Ecto neural progenitor cell (in vitro differentiated cells): ENCODE measurements around the gene CBR4.
"Not testable (repeated sequence)": the region's sequence is repeated elsewhere in the genome, so short reads cannot be mapped to it uniquely, and the experiment has no call there.

ENCODE experiments used
- DNase-seq: peaks from one replicate; pipeline ENCODE4 v3.0.0-alpha.2; 2018; ENCODE audit warnings: low spot score

Gene CBR4

DNA sequence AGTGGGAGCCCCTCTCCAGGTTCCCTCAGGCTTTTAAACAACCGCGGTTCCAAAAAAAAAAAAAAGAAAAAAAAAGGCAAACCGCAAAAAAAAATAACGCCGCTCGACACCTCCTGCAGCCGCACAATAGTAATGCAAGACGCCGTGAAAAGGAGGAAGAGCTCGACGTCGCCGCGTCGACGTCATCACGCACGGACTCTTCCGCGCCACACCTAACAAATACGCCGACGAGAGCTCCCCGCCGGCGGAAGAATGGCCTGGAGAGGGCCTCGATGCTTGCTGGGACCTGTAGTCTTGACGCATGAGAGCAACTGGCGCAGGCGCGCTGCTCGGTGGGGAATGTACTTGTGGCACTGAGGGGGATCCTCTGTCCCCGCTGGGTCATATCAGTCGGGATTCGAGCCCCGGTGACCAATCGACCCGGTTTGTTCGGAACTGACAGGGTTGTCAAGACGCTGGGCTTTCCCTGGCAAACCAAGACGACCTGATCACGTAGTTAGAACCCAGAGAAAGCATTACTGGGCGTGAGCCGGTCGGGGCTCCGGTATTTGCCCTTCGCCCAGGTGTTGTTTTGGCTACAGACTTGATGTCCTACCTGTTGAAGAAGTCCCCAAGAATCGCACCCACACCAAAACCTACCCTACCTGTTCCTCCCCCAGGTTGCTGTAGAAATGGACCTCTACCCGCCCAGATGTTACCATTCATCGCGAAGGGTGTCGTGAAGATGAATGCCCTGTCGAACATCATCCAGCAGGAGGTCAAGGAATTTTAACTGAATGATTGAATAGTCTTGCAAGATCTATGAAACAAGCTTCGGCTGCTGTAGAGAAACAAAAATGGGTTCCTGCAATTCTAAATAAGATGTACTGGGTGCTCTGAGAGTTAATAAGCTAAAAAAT is at the start of gene CBR4:
Gene CBR4, minus strand, starts transcription at position 131 of the 899 bp plus-strand sequence. CDS start 166 bp downstream, outside the sequence.
- DNase-seq = peak; percentile 97

DNA sequence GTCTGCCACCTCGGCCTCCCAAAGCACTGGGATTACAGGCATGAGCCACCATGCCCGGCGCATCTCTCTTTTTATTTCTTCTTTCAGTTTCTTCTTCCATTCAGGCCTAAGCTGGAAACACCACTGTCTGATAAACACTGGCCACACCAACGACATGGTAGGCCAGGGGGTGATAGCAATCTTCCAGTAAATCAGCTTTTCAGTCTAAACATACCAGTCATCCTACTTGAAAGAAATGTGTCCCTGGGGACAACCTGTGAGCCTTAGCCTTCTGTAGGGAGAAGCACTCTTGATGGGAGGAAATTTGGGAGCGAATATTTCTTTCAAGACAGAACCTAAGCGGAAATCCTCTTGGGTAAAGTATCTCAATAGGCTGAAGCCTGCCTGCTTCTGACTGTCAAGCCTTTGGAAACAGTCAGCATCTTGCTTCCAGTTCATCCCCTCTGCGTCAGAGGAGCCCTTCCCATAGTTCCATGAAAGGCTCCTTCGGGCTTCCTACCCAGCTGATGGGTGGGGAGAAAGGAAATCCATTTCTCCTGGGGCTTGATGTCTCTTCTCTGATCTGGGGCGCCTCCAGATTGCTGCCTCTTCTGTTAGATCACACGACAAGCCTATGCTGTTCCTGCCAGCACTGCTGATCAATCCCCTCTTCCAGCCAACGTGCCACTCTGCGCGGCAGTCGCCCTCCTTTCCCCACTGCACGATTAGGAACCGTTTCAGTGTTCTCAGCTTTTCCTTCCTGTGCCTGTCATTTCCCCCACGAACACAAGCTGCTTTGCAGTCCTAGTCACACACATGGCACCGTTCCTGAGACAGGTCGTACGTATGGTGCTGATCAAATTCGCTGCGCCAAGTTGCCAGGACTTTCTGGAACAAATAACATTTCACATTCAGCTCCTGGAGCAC is 49.5 kb upstream of the CBR4 start:
- no peak for DNase-seq

DNA sequence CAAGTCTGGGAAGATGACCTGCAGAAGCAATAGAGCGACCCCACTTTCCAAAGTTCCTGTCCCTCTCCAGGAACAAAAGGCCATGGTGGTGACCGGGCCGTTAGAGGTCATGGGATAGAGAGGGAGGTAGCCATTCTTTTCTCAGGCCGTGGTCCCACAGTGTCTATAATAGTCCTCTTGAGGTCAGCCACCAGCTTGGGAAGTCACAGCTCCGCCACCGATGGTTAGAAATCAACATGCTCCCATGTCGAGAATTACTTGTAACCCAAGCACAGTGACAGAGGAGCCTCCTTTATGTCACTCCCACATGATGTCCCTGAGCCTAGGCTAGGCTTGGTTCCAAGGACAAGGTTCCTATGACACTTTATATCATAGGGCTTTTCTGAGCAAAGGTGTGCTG is 48.3 kb upstream of the CBR4 start:
- no peak for DNase-seq

DNA sequence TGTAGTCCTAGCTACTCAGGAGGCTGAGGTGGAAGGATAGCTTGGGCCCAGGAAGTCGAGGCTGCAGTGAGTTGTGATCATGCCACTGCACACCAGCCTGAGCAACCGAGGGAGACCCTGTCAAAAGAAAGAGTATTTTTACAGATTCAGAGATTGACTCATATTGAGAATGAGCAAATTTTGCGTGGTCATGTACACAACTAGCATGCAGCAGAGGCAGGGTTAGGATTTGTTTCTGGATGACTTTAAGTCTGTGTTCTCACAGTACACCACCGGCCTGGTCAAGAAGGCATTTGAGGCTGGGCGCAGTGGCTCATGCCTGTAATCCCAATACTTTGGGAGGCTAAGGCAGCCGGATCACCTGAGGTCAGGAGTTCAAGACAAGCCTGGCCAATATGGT is 44.8 kb upstream of the CBR4 start:
- DNase-seq = no peak

DNA sequence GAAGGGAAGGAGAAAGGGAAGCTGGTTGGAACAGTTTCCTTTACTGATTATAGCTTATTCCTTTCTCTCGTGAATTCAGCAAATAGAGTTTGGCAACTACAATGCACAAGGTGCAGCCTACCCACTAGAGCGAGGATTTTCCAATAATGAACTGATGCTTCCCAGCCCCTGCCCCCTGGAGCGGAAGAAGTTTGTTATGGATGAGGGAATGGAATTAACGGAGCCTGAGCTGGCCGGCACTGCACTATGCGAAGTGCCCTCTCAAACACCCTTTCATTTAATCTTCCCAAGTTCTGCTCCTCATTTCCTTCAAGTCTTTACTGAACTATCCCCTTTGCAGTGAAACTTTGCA is 42.5 kb upstream of the CBR4 start:
- no peak for DNase-seq

DNA sequence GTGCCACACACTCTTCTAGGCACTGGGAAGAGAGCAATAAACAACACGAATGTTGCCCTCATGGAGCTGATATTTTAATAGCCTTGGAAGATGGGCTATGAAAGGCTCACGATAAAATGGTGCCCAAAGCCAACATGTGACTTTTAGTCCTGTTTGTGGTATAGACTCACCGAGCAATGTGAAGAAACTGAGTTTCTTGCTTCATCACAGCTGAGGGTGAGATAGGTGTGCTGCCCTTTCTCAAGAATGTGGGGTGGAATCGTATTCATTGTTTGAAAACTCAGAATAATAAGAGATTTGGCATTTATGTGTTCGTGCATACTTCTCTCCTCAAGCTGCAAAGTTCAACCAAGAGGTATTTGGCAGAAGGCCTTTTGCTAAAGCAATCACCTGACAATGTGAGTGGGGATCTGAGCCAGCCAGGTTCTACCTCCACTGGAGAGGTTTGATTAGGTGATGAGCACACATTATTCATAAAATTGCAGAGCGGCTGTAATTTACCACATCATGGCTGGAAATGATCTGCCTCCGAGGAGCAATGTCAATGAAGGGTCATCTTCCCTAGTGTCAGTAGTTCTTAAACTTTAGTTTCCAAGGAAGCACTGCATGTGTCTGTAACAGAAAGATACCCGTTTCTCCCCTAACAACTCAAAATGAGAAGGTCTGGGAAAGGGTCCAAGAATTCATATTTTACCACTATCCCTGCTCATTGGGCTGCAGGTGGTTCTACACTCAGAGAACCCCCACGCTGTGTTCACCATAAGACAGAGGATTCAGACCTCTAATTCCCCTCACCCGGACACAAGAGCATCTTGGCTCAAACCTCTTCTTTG is 41.9 kb upstream of the CBR4 start:
- no peak for DNase-seq

DNA sequence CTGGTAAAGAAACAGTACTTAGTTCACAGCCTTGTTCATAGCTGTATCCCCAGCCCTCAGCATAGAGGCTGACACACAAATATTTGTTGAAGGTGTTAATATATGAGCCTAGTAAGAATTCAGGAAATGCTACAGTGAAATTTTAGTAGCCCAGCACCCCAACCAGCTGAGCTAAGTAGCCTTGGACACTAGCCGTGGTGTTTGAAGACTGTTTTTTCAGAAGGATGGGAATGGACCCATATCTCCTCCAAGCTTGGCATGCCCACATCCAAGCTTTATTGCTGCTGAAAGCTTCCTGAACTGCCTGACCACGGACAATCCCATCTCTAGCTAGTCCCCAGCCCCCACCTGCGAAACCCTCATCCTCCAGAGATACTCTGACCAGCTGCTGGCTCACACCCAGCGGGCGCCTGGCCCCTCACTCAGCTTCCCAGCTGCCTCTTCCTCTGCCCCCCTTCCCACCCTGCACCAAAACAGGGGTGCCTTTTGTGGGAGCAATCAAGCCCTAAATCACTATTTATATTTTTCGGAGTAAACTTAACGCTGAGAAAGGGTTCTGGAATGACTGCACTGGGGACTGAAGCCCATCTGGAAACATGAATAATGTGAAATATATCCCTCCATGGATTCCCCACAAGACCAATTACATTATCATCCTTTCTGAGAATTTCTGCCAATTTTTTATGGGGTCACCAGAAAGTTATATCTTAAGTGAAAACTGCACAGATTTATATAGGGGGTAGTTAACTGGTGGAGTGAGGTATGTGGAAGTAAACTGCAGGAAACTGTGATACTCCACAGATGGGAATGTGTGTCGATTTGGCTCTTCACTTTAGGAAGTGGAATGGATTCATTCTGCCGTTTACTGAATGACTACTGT is 41.1 kb upstream of the CBR4 start:
- DNase-seq = no peak

DNA sequence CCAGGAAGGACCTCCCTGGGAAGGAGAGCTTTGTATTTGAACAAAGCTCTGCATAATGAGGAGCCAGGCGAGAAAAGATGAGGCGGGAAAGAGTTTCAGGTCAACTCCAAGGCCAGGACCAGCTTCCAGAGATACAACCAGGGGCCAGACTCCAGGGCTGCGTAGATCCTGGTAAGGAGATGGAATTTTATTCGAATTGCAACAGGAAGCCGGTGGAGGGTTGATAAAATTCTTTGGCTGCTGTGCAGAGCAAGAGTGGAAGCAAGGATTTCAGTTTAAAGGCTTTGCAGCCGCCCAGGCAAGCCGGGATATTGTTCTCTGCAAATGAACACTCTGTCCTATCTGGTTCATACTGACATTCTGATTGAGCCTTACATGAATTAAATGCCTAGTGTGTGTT is 40.2 kb upstream of the CBR4 start:
- no peak for DNase-seq

DNA sequence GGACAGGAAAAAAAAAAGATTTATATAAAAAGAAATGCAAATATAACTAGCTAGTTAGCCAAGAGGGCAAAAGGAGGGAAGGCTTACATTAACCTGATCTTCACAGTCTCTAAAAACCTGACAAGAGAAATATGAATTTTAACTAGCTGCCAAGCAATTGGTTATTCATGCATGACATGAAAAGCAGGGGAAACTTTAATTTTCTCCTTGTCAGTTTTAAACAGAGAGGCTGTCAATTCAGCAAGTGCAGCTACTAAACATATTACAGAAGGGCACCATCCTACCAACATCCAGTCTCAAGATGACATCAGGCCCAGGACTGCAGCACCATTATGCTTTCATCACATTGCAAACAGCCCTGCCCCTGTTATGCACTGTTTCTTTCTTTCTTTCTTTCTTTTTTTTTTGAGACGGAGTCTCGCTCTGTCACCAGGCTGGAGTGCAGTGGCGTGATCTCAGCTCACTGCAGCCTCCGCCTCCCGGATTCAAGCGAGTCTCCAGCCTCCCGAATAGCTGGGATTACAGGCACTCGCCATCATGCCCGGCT is 38.9 kb upstream of the CBR4 start:
- DNase-seq = no peak

DNA sequence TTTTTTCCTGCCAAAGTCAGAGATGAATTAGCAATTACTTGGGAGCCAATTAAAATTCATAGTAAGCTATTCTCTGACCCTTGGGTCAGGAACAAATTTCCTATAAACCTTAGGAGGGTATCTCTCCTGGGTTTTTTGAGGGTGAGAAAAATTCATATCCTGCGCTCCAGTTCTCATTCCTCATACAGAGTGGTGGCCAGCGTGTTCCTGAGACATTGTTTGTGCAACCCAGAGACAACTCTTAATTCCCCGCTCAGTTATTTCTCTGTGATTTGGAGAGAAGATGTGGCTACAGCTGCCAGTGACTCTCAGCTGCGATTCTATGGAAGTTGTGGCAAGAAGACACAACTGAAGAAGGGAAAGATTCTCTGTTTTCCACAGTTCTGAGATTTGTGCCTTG is 37.9 kb upstream of the CBR4 start:
- no peak for DNase-seq

DNA sequence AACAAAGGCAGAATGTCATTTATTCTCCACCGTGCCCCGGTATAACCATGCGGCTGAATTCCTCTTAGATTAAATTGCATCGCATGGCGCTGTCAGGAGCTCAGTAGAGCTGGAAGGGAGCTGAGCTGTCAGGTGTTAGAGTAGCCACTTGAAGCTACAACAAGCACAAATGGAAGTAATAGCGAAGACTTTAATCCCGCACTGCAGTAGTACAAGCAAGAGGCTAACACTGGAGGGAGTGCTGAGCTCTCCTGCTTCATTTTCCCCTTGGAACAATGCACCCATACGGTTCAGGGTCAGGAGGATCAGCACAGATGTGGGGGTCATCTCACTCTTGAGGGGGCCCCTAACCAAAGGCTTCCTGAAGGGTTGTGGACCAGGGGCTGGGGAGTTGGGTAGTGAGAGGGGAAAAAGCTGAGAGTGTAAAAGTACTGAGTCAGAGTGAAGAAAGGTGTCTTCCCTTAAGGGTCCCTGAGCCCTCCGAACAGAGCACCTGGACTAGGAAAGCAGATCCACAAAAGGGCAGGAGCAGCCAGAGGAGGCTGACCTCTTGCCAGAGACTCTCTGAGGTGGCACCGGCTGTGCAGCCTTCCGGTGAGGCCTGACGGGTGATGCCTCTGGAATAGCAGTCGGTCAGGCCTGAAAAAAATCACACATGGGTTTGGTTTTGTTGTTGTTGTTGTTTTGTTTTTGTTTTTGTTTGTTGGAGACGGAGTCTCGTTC is 36.0 kb upstream of the CBR4 start:
- DNase-seq = no peak

DNA sequence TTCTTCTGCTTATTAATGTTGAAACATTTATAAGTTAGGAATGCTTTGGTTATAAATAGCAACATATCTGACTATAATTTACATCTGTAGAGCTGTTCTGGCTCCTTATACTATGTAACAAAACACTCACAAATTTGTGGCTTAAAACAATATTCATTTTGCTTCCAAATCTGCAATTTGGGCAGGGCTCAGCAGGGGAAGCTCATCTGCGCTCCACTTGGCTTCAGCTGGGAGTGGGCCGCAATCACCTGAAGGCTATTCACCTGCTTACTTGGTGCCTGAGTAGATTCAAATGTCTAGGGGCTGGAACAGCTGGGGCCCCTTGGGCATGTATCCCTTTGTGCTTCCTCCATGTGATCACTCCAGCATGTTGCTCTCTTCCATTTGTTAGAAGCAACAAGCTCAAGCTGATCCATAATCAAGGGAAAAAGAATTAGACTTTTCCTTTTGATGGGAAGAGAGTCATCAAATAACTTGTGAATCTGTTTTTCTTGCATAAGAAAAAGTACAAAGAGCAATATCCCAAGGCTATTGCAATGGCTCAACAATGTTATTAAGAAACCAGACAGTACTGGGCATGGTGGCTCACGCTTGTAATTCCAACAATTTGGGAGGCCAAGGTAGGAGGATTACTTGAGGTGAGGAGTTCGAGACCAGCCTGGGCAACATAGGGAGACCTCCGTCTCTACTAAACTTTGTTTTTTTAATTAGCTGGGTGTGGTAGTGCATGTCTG is 34.8 kb upstream of the CBR4 start:
- DNase-seq = no peak

DNA sequence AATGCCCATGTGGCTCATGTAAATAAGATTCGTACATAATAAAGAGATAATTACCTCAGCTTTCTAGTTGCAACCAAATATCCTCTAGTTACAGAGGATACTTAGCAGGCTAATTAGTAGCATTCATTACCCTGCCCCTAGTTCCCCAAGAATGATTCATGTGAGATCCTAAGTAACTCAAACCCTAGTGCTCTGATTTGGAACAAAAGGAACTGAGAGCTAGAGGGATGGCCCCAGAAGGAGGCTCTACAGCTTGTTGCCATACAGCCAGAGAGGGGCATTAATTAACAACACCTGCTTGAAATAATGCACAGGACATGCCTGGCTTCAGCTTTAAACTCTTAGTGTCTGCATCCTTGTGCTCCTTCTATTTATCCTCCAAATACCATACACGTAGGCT is 32.6 kb upstream of the CBR4 start:
- no peak for DNase-seq

DNA sequence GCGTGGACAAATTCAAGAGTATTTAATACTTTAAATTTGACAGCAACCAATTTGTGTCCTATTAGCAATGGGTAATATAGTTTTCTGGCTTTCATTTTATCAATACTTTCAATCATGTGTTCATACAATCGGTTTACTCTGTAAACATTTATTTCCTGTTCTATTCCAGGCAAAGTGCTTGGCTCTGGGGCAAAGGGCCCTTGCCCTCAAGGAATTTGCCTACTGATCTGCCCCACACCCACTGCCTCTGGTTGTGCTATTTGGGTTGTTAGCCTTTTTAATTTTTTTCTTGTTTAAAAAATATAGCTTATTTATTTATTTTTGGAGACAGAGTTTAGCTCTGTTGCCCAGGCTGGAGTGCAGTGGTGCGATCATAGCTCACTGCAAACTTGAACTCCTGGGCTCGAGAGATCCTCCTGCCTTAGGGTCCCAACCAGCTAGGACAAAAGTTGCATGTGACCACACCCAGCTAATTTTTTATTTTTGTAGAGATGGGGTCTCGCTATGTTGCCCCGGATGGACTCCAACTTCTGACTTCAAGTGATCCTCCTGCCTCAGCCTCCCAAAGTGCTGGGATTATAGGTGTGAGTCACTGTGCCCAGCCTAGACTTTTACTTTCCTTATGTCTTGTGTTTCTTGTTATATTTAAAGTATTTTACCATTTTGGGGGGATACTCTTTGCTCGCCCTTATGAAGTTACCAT is 30.7 kb upstream of the CBR4 start:
- no peak for DNase-seq

DNA sequence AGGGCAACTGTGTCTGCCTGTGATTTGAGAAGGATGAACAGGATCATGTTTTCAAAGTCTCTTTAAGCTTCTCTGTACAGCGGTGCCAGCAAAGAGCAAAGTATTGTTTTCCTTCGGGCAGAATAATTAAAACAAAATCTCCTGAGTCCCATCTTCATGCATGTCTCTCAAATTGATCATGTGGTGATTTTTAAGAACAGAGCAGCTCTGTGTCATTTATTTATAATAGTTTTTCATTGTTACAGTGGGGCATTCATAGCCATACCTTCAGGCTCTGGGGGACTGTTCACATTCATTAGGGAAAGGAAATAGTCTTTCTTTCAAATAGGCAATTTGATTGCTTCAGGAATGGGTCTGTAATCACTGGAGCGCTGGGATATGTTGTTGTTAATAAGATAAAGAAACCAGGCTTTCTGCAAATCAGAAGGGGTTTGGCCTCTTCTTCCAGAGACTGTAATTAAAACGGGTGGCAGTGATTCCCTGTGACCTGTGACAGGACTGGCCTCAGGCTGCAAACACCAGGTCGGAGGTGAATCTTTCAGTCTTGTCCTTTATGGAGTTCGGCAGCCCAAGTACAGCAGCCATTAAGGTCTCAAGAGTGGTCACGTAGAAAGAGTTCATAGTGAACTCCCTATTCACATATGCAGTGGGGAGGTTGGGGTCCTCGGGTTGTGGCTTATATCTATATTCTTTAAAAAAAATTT is 29.3 kb upstream of the CBR4 start:
- no peak for DNase-seq

DNA sequence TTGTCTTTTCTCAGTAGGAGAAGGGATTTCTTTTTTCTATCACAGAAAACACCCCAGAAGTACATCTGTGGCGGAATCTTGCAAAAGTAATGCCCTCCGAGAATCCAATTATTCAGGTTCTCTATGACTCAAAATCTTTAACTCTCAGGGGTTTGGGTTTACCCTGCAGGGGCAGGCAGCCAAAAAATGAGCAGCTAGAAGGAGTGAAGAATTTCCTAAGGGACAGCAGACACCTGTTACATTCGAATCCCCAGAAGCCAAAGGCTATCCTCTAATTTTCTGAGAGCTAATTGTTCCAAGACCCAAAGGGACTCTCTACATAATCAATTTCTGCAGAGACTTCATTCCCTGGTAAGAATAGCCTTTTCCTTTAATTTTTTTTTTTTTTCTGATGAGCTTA is 27.5 kb upstream of the CBR4 start:
- DNase-seq = no peak

DNA sequence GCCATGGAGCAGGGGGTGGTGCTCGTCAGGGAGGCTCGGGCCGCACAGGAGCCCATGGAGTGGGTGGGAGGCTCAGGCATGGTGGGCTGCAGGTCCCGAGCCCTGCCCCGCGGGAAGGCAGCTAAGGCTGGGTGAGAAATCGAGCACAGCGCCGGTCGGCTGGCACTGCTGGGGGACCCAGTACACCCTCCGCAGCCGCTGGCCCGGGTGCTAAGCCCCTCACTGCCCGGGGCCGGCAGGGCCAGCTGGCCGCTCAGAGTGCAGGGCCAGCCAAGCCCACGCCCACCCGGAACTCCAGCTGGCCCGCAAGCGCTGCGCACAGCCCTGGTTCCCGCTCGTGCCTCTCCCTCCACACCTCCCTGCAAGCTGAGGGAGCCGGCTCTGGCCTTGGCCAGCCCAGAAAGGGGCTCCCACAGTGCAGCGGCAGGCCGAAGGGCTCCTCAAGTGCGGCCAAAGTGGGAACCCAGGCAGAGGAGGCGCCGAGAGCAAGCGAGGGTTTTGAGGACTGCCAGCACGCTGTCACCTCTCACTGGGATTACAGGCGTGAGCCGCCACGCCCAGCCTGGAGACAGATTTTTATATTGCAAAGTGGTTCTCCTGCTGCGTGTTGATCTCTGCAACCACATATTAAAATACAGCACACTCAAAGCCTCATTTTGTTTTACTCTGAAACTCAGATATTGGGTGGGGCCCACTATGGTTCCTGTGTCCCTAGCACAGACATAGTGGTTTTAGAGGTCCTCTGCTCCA is 26.0 kb upstream of the CBR4 start:
- not testable (repeated sequence) for DNase-seq

DNA sequence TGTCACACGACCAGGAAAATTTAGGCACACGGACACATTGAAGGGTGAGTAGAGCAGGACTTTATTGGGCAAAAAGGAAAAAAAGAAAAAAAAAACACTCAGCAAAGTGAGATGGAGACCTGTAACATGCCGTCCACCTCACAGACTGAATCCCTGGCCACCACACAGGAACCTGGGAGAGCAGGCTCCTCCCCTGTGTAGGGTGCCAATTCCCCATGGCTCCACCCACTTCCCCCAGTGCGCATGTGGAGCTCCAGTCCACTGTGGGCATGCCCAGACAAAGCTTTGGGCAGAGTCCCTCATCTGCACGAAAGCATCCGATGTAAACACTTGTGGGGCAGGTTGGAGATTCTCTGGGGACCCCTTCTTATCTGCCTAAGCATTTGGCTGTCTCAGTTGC is 23.6 kb upstream of the CBR4 start:
- DNase-seq = no peak
